IMR-90 (cell line): ENCODE results near the gene SCN4A. TPM values are rescaled to one million over a fixed set of nuclear protein-coding genes. Genes with fewer than 3 reads are reported as not detected.

Experiments used
- ATAC-seq: fragments of 200-7000 bp; cut with Tn5 transposase; 2 replicates; pipeline ENCODE4 v1.9.1; 2020; ENCODE audit warnings: low read depth, mild to moderate bottlenecking, moderate library complexity
- BruUV-seq: library from RNA; stranded (reverse); fragments of 400-500 nt; replicated peaks from 2 replicates; lab custom pipeline; 2021; lab: Mats Ljungman, UMichigan
- CTCF ChIA-PET: fragments of 300-600 bp; formaldehyde crosslinking; extraction: SDS; loops from one replicate; lab custom pipeline; 2021; ENCODE audit warnings: antibody characterized with exemption; lab: Yijun Ruan, JAX
- POLR2A ChIA-PET: fragments of 300-600 bp; sonication (Branson Sonifier 250); formaldehyde crosslinking; loops from one replicate; lab custom pipeline; 2022; ENCODE audit warnings: antibody characterized with exemption; ENCODE audit not compliant: unreplicated experiment; lab: Charles Lee
- DNase-seq: peaks from one replicate; pipeline ENCODE4 v3.0.0; 2013
- H2AFZ ChIP-seq: replicated peaks from 2 replicates; pipeline ENCODE3; 2013; ENCODE audit warnings: low read length, mild to moderate bottlenecking; ENCODE audit not compliant: poor library complexity
- H2AK5ac ChIP-seq: 2 replicates; pipeline ENCODE4 v1.6.1; 2013; ENCODE audit warnings: low read depth, low read length, inconsistent platforms
- H2AK9ac ChIP-seq: replicated peaks from 2 replicates; pipeline ENCODE3; 2013; ENCODE audit warnings: mild to moderate bottlenecking, low read depth, low read length, moderate library complexity; ENCODE audit not compliant: poor library complexity
- H2BK120ac ChIP-seq: 2 replicates; pipeline ENCODE4 v1.6.1; 2013; ENCODE audit warnings: low read depth, low read length, inconsistent platforms
- H2BK15ac ChIP-seq: 3 replicates; pipeline ENCODE4 v1.6.1; 2013; ENCODE audit warnings: low read depth, low read length, inconsistent platforms
- H2BK20ac ChIP-seq: 2 replicates; pipeline ENCODE4 v1.6.1; 2013; ENCODE audit warnings: low read depth, mild to moderate bottlenecking, inconsistent platforms, low read length, moderate library complexity
- H2BK5ac ChIP-seq: 2 replicates; pipeline ENCODE4 v1.6.1; 2013; ENCODE audit warnings: mild to moderate bottlenecking, low read depth, low read length, inconsistent platforms; ENCODE audit not compliant: poor library complexity, severe bottlenecking
- H3K14ac ChIP-seq: replicated peaks from 2 replicates; pipeline ENCODE4 v1.6.1; 2013; ENCODE audit warnings: low read depth, low read length, inconsistent platforms
- H3K18ac ChIP-seq: 2 replicates; pipeline ENCODE4 v1.6.1; 2013; ENCODE audit warnings: low read depth, low read length, control low read depth
- H3K23ac ChIP-seq: 2 replicates; pipeline ENCODE4 v1.6.1; 2013; ENCODE audit warnings: low read depth, low read length, inconsistent platforms
- H3K27ac ChIP-seq: 2 replicates; pipeline ENCODE4 v1.5.1; 2013; ENCODE audit warnings: mild to moderate bottlenecking, control low read depth, low read length; ENCODE audit not compliant: insufficient read depth
- H3K27me3 ChIP-seq: 2 replicates; pipeline ENCODE4 v1.6.1; 2013; ENCODE audit warnings: low read length; ENCODE audit not compliant: control insufficient read depth, insufficient read depth
- H3K36me3 ChIP-seq: 2 replicates; pipeline ENCODE4 v1.6.1; 2013; ENCODE audit warnings: low read length, mixed read lengths; ENCODE audit not compliant: control insufficient read depth, insufficient read depth
- H3K4ac ChIP-seq: 2 replicates; pipeline ENCODE4 v1.6.1; 2013; ENCODE audit warnings: low read depth, low read length, inconsistent platforms
- H3K4me1 ChIP-seq: 2 replicates; pipeline ENCODE4 v1.6.1; 2013; ENCODE audit warnings: low read length, mixed read lengths; ENCODE audit not compliant: control insufficient read depth, insufficient read depth
- H3K4me2 ChIP-seq: 2 replicates; pipeline ENCODE4 v1.6.1; 2013; ENCODE audit warnings: low read depth, mild to moderate bottlenecking, control low read depth, low read length, moderate library complexity
- H3K4me3 ChIP-seq: 2 replicates; pipeline ENCODE4 v1.5.1; 2013; ENCODE audit warnings: low read depth, mild to moderate bottlenecking, control low read depth, low read length, moderate library complexity; ENCODE audit not compliant: insufficient read depth
- H3K56ac ChIP-seq: 2 replicates; pipeline ENCODE4 v1.6.1; 2013; ENCODE audit warnings: low read length, inconsistent platforms; ENCODE audit not compliant: insufficient read depth; ENCODE audit errors: extremely low read depth
- H3K79me1 ChIP-seq, 2 experiments: 2 replicates each; pipeline ENCODE4 v1.6.1; 2013; ENCODE audit warnings: low read length in 2 of 2, inconsistent platforms in 1 of 2, low read depth in 1 of 2
- H3K9ac ChIP-seq: 2 replicates; pipeline ENCODE4 v1.6.1; 2013; ENCODE audit warnings: low read depth, low read length, control low read depth
- H3K9me1 ChIP-seq: 2 replicates; pipeline ENCODE4 v1.6.1; 2013; ENCODE audit warnings: low read length, inconsistent platforms; ENCODE audit not compliant: insufficient read depth
- H3K9me3 ChIP-seq: 2 replicates; pipeline ENCODE4 v1.6.1; 2013; ENCODE audit warnings: low read length; ENCODE audit not compliant: control insufficient read depth, insufficient read depth
- H4K20me1 ChIP-seq: 2 replicates; pipeline ENCODE4 v1.6.1; 2013; ENCODE audit warnings: low read length, inconsistent platforms; ENCODE audit not compliant: insufficient read depth
- H4K5ac ChIP-seq: 2 replicates; pipeline ENCODE4 v1.6.1; 2013; ENCODE audit warnings: mild to moderate bottlenecking, low read depth, low read length, control low read depth
- H4K8ac ChIP-seq, 2 experiments: 2 replicates each; pipeline ENCODE4 v1.6.1; 2013; ENCODE audit warnings: low read depth in 2 of 2, low read length in 2 of 2, control low read depth in 1 of 2, inconsistent platforms in 1 of 2
- H4K91ac ChIP-seq: 2 replicates; pipeline ENCODE4 v1.6.1; 2013; ENCODE audit warnings: low read depth, low read length, inconsistent platforms; ENCODE audit not compliant: insufficient read depth
- CEBPB ChIP-seq: IDR thresholded peaks from 2 replicates; pipeline ENCODE4 v1.6.1; 2012; ENCODE audit warnings: low read depth, low read length, improper control_type of control experiment
- MAZ ChIP-seq: IDR thresholded peaks from 2 replicates; pipeline ENCODE4 v1.6.1; 2012; ENCODE audit warnings: low read depth, mild to moderate bottlenecking, low read length, improper control_type of control experiment, moderate library complexity, borderline replicate concordance
- RCOR1 ChIP-seq: IDR thresholded peaks from 2 replicates; pipeline ENCODE4 v1.6.1; 2012; ENCODE audit warnings: mild to moderate bottlenecking, low read length, improper control_type of control experiment; ENCODE audit not compliant: insufficient replicate concordance
- RFX5 ChIP-seq: IDR thresholded peaks from 2 replicates; pipeline ENCODE4 v1.8.0; 2012; ENCODE audit warnings: low read depth, mild to moderate bottlenecking, low read length, moderate library complexity
- SMC3 ChIP-seq: fragments of 150-350 bp; IDR thresholded peaks from 2 replicates; pipeline ENCODE4 v1.6.1; 2016; ENCODE audit warnings: low read depth, mild to moderate bottlenecking, antibody characterized with exemption, low read length, moderate library complexity
- WGBS, 2 experiments: methylation state at CpG; one replicate each; pipeline versions ENCODE4 v1.1.5 to v1.1.7; 2013; ENCODE audit warnings: missing lambda C conversion rate in 2 of 2; ENCODE audit not compliant: insufficient read length in 1 of 2; ENCODE audit errors: extremely low coverage in 2 of 2; 5-methylcytosine and 5-hydroxymethylcytosine counted together
- dilution Hi-C: fragments of 300-500 bp; cut with HindIII; formaldehyde crosslinking; loops from one replicate; pipeline ENCODE4 v1.14.3; 2018; ENCODE audit warnings: low sequenced_read_pairs; ENCODE audit not compliant: unreplicated experiment
- in situ Hi-C: fragments of 300-500 bp; cut with MboI; formaldehyde crosslinking; loops from 3 replicates; pipeline ENCODE4 v1.14.3; 2019; ENCODE audit warnings: low sequenced_read_pairs, inconsistent platforms, mixed read lengths
- intact Hi-C: fragments of 100-400 bp; cut with micrococcal nuclease; formaldehyde crosslinking; loops from 2 replicates; pipeline ENCODE4 v1.10.0; 2022
- polyA plus RNA-seq, 3 experiments: library from polyadenylated mRNA; depleted of rRNA; stranded (reverse); fragments of >200 nt; gene quantifications; 2 replicates each; pipeline ENCODE4 v1.2.3, GENCODE V29; 2012; ENCODE audit warnings: low replicate concordance in 1 of 3
- total RNA-seq: library from RNA; depleted of rRNA; stranded (reverse); fragments of >200 nt; gene quantifications from 2 replicates; pipeline ENCODE4 v1.2.3, GENCODE V29; 2012
- TF ChIP-seq, protein P1 (sequence below): fragments of 150-350 bp; IDR thresholded peaks from 2 replicates; pipeline ENCODE4 v1.6.1; 2016; ENCODE audit warnings: low read depth, mild to moderate bottlenecking, low read length, moderate library complexity, borderline replicate concordance

The SCN4A gene
- total and polyA plus RNA-seq, 2 of the 4 experiments (the other 2 are of a cell fraction), result not detected

DNA sequence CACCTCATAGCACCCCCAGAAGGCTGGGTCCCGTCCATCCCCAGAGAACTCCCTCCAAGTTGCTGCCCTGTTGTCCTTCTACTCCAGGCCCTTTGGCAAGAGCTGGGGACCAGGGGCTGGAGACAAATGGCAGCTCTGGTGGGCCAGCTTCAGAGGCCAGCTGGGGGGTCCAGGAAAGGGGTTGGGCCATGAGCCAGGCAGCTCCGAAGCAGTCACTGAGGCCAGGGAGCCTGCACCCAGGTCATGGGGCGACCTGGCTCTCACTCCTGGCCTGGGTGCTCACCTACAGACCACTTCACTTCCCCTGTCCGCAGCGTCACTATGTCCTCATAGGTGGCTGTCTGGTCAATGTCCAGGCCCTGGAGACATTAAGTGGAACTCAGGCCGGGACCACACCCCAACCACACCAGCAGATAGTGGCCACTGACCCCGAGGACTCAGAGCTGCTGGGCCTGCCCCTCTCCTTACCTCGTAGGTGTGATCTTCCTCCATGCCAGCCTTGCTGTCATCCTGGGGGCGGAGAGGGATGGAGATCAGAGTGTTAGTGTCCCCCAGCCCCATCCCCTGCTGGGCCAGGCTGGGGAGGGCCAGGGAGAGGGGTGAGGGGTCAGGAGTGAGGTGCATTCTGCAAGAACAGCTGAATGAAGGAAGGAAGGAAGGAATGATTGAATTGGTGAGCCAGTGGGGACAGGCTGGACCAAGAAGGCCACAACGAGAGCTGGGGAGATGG lies 43.6 kb downstream of the SCN4A start:
- H3K18ac ChIP-seq, result no peak overlapping the region
- H2BK20ac ChIP-seq, result no peak overlapping the region
- TF ChIP-seq, protein P1, sequence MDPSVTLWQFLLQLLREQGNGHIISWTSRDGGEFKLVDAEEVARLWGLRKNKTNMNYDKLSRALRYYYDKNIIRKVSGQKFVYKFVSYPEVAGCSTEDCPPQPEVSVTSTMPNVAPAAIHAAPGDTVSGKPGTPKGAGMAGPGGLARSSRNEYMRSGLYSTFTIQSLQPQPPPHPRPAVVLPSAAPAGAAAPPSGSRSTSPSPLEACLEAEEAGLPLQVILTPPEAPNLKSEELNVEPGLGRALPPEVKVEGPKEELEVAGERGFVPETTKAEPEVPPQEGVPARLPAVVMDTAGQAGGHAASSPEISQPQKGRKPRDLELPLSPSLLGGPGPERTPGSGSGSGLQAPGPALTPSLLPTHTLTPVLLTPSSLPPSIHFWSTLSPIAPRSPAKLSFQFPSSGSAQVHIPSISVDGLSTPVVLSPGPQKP, result no peak
- no peak for TF ChIP-seq RCOR1
- no peak for TF ChIP-seq CEBPB
- TF ChIP-seq SMC3, result no peak
- no peak for TF ChIP-seq MAZ
- no peak for TF ChIP-seq RFX5
- H3K14ac ChIP-seq, result no peak overlapping the region
- H3K4me3 ChIP-seq, result no peak overlapping the region
- ChIA-PET POLR2A (no interaction called here), CTCF (interaction anchor here (1.1 to 1.4 kb wide), 2 partner anchors 10 to 18 kb away, joined by 4 to 5 read pairs; no protein-coding TSS in a partner anchor)
- no peak overlapping the region for H2BK15ac ChIP-seq
- WGBS, 2 experiments, result 78% methylated on average over 4 of the region's 10 CpGs; no CpG with 5 or more reads in 1 of the 2 experiments
- no peak for ATAC-seq
- no peak overlapping the region for H2AFZ ChIP-seq
- DNase-seq, result no peak
- no peak overlapping the region for H3K4ac ChIP-seq
- H2AK9ac ChIP-seq, result no peak overlapping the region
- H2AK5ac ChIP-seq, result no peak overlapping the region
- no peak overlapping the region for H4K91ac ChIP-seq
- no peak overlapping the region for H4K8ac ChIP-seq
- H3K56ac ChIP-seq, result no peak overlapping the region
- H2BK120ac ChIP-seq, result no peak overlapping the region
- H3K9ac ChIP-seq, result no peak overlapping the region
- dilution Hi-C loops (no loop called here), in situ Hi-C loops (no loop called here), intact Hi-C loops (no loop called here)
- no peaks in the 10 kb centered on the region for H3K4me1 ChIP-seq
- H4K20me1 ChIP-seq, result no peaks in the 10 kb centered on the region
- H3K79me1 ChIP-seq, result no peaks in the 10 kb centered on the region
- H3K27me3 ChIP-seq, result peaks cover 27% of the 10 kb centered on the region
- H3K36me3 ChIP-seq, result no peaks in the 10 kb centered on the region
- no peak overlapping the region for H4K5ac ChIP-seq
- BruUV-seq, result no TSS peak
- no peak overlapping the region for H2BK5ac ChIP-seq
- H3K4me2 ChIP-seq, result no peak overlapping the region
- no peaks in the 10 kb centered on the region for H3K9me3 ChIP-seq
- H3K9me1 ChIP-seq, result no peaks in the 10 kb centered on the region
- H3K23ac ChIP-seq, result no peak overlapping the region
- H3K27ac ChIP-seq, result no peak overlapping the region
